Heart left ventricle (tissue), 16 donors: ENCODE measurements around the gene PRM3. TPM values are rescaled to one million over a fixed set of nuclear protein-coding genes. Genes with fewer than 3 reads are reported as not detected.

ENCODE experiments used
- ATAC-seq, 4 donors: fragments of 200-7000 bp; cut with Tn5 transposase; one replicate each; pipeline ENCODE4 v1.9.1; 2020 to 2022; ENCODE audit warnings: moderate library complexity in 4 of 4, mild to moderate bottlenecking in 3 of 4, moderate number of reproducible peaks in 1 of 4
- DNase-seq, 5 donors: peaks; one replicate each; pipeline ENCODE4 v3.0.0-alpha.2; 2020
- H3K27ac ChIP-seq, 12 donors: fragments of 200-600 bp; sonication (generic) in 4 of 12; one replicate each; pipeline versions ENCODE4 v1.5.0 to v1.8.0; 2016 to 2022; ENCODE audit warnings: mild to moderate bottlenecking in 2 of 12
- H3K27me3 ChIP-seq, 9 donors: fragments of 200-600 bp; sonication (generic) in 2 of 9; one replicate each; pipeline versions ENCODE4 v1.5.1 to v1.8.0; 2016 to 2022; ENCODE audit warnings: mild to moderate bottlenecking in 3 of 9
- H3K36me3 ChIP-seq, 9 donors: fragments of 200-600 bp; sonication (generic) in 2 of 9; one replicate each; pipeline versions ENCODE4 v1.5.0 to v1.8.0; 2018 to 2022; ENCODE audit warnings: mild to moderate bottlenecking in 2 of 9
- H3K4me1 ChIP-seq, 12 donors: fragments of 200-600 bp; sonication (generic) in 4 of 12; one replicate each; pipeline versions ENCODE4 v1.5.0 to v1.8.0; 2016 to 2022; ENCODE audit warnings: mild to moderate bottlenecking in 3 of 12
- H3K4me3 ChIP-seq, 12 donors: fragments of 200-600 bp; sonication (generic) in 4 of 12; one replicate each; pipeline versions ENCODE4 v1.5.0 to v1.8.0; 2017 to 2022; ENCODE audit warnings: mild to moderate bottlenecking in 9 of 12, moderate library complexity in 4 of 12
- H3K9me3 ChIP-seq, 12 donors: fragments of 200-600 bp; sonication (generic) in 4 of 12; one replicate each; pipeline versions ENCODE4 v1.5.0 to v1.8.0; 2016 to 2022; ENCODE audit warnings: mild to moderate bottlenecking in 1 of 12
- CTCF ChIP-seq, 12 donors: fragments of 200-600 bp; sonication (generic) in 4 of 12; IDR thresholded peaks; one replicate each; pipeline versions ENCODE4 v1.5.0 to v1.8.0; 2018 to 2022; ENCODE audit warnings: antibody characterized with exemption in 12 of 12, mild to moderate bottlenecking in 5 of 12
- POLR2A ChIP-seq, 2 donors: fragments of 450-650 bp; IDR thresholded peaks; one replicate each; pipeline ENCODE4 v1.6.1; 2017; ENCODE audit warnings: antibody characterized with exemption in 2 of 2, mild to moderate bottlenecking in 2 of 2, moderate library complexity in 2 of 2
- WGBS, 4 donors: extraction: QIAGEN DNeasy Blood & Tissue Kit in 2 of 4; methylation state at CpG; one replicate each; pipeline versions ENCODE4 v1.1.5 to v1.1.7; 2013 to 2018; 5-methylcytosine and 5-hydroxymethylcytosine counted together
- intact Hi-C, 10 donors: fragments of 100-400 bp; cut with DNase I; formaldehyde crosslinking; loops; one replicate each; pipeline versions ENCODE4 v1.11.1 to v1.14.2; 2022
- polyA plus RNA-seq, 2 donors: library from polyadenylated mRNA; stranded (reverse); fragments of 200-250 nt; gene quantifications; one replicate each; pipeline ENCODE4 v1.2.3, GENCODE V29; 2013
- total RNA-seq, 9 donors: library from RNA; depleted of rRNA in 2 of 9; stranded (reverse); fragments of >200 nt in 2 of 9; fragmentation: NEBNext Ultra II Directional in 3 of 9; extraction: Animal tissue kit (Norgen Biotek cat#: 25700) in 3 of 9; gene quantifications; one replicate each; pipeline versions ENCODE4 v1.1.0 to v1.2.4, GENCODE V29; 2016 to 2023
- donor health status: ischemic (EF 13 %, LVEDD 7.1; RV severe dilation, severe dysfunction).
- donor health status: healthy with polysubstance abuse.
- donor health status: DM: no; HTN: yes; CAD: no.
- donor health status: DM: no; HTN: no; CAD: no.
- donor health status: ischemic (EF 25% LVEDD 6.9; RV normal size, moderate dysfunction).
- donor health status: ischemic (EF 25% LVEDD 5.7; RV mildly dilated, moderate dysfunction).
- donor health status: healthy.
- donor health status: DM: yes; HTN: yes; CAD: no.
- donor health status: ischemic (EF 35%, LVEDD 5.7; RV mildly dilated, moderate dysfunction).
- donor health status: nonischemic (EF 11% LVEDD 7.7; RV severe dilation, severe dysfunction).
- donor health status: DM: yes; HTN: yes; CAD: no.
- donor health status: PGD.
- donor health status: ischemic (EF 29% LVEDD 5.4; RV normal size, mild dysfunction).
- donor health status: nonischemic (EF 23%, LVEDD 6.1; RV moderate dilation, normal function).

Gene PRM3
- total and polyA plus RNA-seq, 11 donors: not detected

GRCh38 chr16:11256661-11257130, 16.7 kb downstream of the PRM3 start:
- peak; percentile 73 to 87 (median 78) for DNase-seq
- H3K27ac ChIP-seq: peak overlapping the region; percentile 90 to 100 (median 98)
- H3K27me3 ChIP-seq: no peaks in the 10 kb centered on the region
- H3K9me3 ChIP-seq: no peaks in the 10 kb centered on the region
- TF ChIP-seq POLR2A (IDR thresholded peaks at IDR 0.05): no peak
- TF ChIP-seq CTCF (IDR thresholded peaks at IDR 0.05): no peak
- H3K4me1 ChIP-seq: peaks cover 0 to 59% (median 36%) of the 10 kb centered on the region in 12 donors
- intact Hi-C loops: loop anchor here (1.0 to 10.0 kb wide), 19 partner anchors 32 to 512 kb away; partner anchors contain the start of gene NUBP1 (in 1 of the 10)
- H3K4me3 ChIP-seq: peak overlapping the region; percentile 63 to 94 (median 82)
- peaks cover 0 to 27% (median 0%) of the 10 kb centered on the region in 9 donors for H3K36me3 ChIP-seq
- ATAC-seq: peak; percentile 29 to 64 (median 46)
- 0 to 1% (median 1%) methylated on average over 12 to 32 of the region's 32 CpGs for WGBS, 4 donors

GRCh38 chr16:11255737-11256660, 17.4 kb downstream of the PRM3 start, which contains the start of gene SOCS1:
Gene SOCS1, minus strand, starts transcription at chr16:11256204. Its CDS starts 726 bp downstream, at chr16:11255478.
- ATAC-seq (peak; percentile 48 to 83 (median 82)), DNase-seq (peak; percentile 86 to 93 (median 89))
- peak; percentile 68 to 97 (median 91) for TF ChIP-seq CTCF (IDR thresholded peaks at IDR 0.05)
- TF ChIP-seq POLR2A (IDR thresholded peaks at IDR 0.05): peak; percentile 92 to 97
- Histone ChIP-seq H3K36me3 (peaks cover 0 to 27% (median 0%) of the 10 kb centered on the region in 9 donors), H3K9me3 (no peaks in the 10 kb centered on the region), H3K4me1 (peaks cover 0 to 59% (median 36%) of the 10 kb centered on the region in 12 donors), H3K27ac (peak within 1 kb of the TSS; percentile 90 to 100 (median 98)), H3K4me3 (peak within 1 kb of the TSS; percentile 63 to 94 (median 82)), H3K27me3 (no peaks in the 10 kb centered on the region)
- WGBS, 4 donors: 0 to 1% (median 1%) methylated on average over 28 to 100 of the region's 100 CpGs
- intact Hi-C loops: loop anchor here (1.0 to 10.0 kb wide), 20 partner anchors 31 to 511 kb away; partner anchors contain the start of gene NUBP1 (in 1 of the 10)

- DNase-seq (peak in 3 of 5 donors; percentile 45 to 71 (median 48)), ATAC-seq (no peak)
- intact Hi-C loops: loop anchor here in 9 of 10 donors (1.0 to 10.0 kb wide), 14 partner anchors 33 to 510 kb away; partner anchors contain the start of gene NUBP1 (in 1 of the 9)
- no peaks in the 10 kb centered on the region for H3K9me3 ChIP-seq
- peak overlapping the region; percentile 63 to 94 (median 82) for H3K4me3 ChIP-seq
- H3K27me3 ChIP-seq: no peaks in the 10 kb centered on the region
- H3K4me1 ChIP-seq: peaks cover 0 to 59% (median 36%) of the 10 kb centered on the region in 12 donors
- 3 to 13% (median 9%) methylated on average over 56 to 105 of the region's 105 CpGs for WGBS, 4 donors
- TF ChIP-seq CTCF (IDR thresholded peaks at IDR 0.05): peak in 2 of 12 donors; percentile 3 to 15
- no peak for TF ChIP-seq POLR2A (IDR thresholded peaks at IDR 0.05)
- H3K27ac ChIP-seq: peak overlapping the region in 11 of 12 donors; percentile 90 to 100 (median 98)
- peaks cover 0 to 27% (median 0%) of the 10 kb centered on the region in 9 donors for H3K36me3 ChIP-seq
These were observed 18.3 kb downstream of the PRM3 start for GRCh38 chr16:11254913-11255736.
